Parathyroid adenoma (tissue), 2 donors: ENCODE results near the gene BTK.

Experiments
- H2AFZ ChIP-seq: fragments of 300-600 bp; sonication (generic); one replicate; pipeline ENCODE4 v1.7.0; 2017; ENCODE audit warnings: antibody characterized with exemption, mild to moderate bottlenecking
- H3K27ac ChIP-seq: fragments of 300-600 bp; sonication (generic); one replicate; pipeline ENCODE4 v1.7.0; 2017
- H3K27me3 ChIP-seq: fragments of 300-600 bp; sonication (generic); one replicate; pipeline ENCODE4 v1.7.0; 2017; ENCODE audit warnings: low read length; ENCODE audit not compliant: control insufficient read depth, insufficient read depth
- H3K36me3 ChIP-seq: fragments of 300-600 bp; sonication (generic); one replicate; pipeline ENCODE4 v1.7.0; 2017; ENCODE audit warnings: low read length; ENCODE audit not compliant: control insufficient read depth, insufficient read depth
- H3K4me1 ChIP-seq: fragments of 300-600 bp; sonication (generic); one replicate; pipeline ENCODE4 v1.7.0; 2017; ENCODE audit warnings: control low read depth
- H3K4me2 ChIP-seq: fragments of 300-600 bp; sonication (generic); one replicate; pipeline ENCODE4 v1.7.0; 2017; ENCODE audit warnings: low read length
- H3K4me3 ChIP-seq: fragments of 300-600 bp; sonication (generic); one replicate; pipeline ENCODE4 v1.7.0; 2017; ENCODE audit warnings: low read depth, low read length
- H3K79me2 ChIP-seq: fragments of 300-600 bp; sonication (generic); one replicate; pipeline ENCODE4 v1.7.0; 2017; ENCODE audit warnings: control low read depth
- H3K9ac ChIP-seq: fragments of 300-600 bp; sonication (generic); one replicate; pipeline ENCODE4 v1.7.0; 2017; ENCODE audit warnings: mild to moderate bottlenecking
- H3K9me3 ChIP-seq: fragments of 300-600 bp; sonication (generic); one replicate; pipeline ENCODE4 v1.7.0; 2017; ENCODE audit warnings: low read length; ENCODE audit not compliant: control insufficient read depth
- TF ChIP-seq, protein P1 (sequence below): fragments of 300-600 bp; sonication (generic); IDR thresholded peaks from one replicate; pipeline ENCODE4 v1.7.0; 2017; ENCODE audit warnings: antibody characterized with exemption, mild to moderate bottlenecking
- donor health status: primary hyperparathyroidism.

The BTK gene

DNA sequence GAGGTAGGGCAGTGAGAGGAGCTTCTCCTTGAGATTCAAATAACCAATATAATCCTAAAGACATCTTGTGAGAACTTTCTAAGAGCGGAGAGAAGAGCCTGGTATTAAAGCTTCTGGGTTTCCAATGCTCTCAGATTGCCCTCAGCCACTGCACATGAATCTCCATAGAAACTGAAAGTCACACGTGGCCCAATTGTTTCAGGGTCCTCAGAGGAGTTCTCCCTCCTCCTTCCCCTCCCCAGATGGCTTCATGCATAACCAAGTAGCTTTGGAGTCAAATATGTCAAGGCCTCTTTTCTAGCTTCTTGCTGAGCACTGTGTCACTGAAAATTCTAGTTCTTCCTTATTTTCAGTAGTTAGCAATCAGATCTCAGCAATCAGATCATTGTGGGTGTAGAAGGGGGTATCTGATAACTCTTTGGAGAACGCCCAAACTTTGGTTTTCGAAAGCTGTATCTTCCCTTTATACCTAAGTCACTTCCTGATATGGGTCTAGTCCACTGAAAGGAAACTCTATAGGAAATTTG is 2.2 kb downstream of the BTK start:
- Histone ChIP-seq H3K4me1 (no peaks in the 10 kb centered on the region), H3K36me3 (no peaks in the 10 kb centered on the region), H3K9me3 (no peaks in the 10 kb centered on the region), H3K27me3 (no peaks in the 10 kb centered on the region), H3K79me2 (no peaks in the 10 kb centered on the region), H2AFZ (peak overlapping the region; percentile 53), H3K4me3 (no peak overlapping the region), H3K4me2 (no peak overlapping the region), H3K27ac (no peak overlapping the region), H3K9ac (no peak overlapping the region)
- TF ChIP-seq, protein P1, sequence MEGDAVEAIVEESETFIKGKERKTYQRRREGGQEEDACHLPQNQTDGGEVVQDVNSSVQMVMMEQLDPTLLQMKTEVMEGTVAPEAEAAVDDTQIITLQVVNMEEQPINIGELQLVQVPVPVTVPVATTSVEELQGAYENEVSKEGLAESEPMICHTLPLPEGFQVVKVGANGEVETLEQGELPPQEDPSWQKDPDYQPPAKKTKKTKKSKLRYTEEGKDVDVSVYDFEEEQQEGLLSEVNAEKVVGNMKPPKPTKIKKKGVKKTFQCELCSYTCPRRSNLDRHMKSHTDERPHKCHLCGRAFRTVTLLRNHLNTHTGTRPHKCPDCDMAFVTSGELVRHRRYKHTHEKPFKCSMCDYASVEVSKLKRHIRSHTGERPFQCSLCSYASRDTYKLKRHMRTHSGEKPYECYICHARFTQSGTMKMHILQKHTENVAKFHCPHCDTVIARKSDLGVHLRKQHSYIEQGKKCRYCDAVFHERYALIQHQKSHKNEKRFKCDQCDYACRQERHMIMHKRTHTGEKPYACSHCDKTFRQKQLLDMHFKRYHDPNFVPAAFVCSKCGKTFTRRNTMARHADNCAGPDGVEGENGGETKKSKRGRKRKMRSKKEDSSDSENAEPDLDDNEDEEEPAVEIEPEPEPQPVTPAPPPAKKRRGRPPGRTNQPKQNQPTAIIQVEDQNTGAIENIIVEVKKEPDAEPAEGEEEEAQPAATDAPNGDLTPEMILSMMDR, result no peak

DNA sequence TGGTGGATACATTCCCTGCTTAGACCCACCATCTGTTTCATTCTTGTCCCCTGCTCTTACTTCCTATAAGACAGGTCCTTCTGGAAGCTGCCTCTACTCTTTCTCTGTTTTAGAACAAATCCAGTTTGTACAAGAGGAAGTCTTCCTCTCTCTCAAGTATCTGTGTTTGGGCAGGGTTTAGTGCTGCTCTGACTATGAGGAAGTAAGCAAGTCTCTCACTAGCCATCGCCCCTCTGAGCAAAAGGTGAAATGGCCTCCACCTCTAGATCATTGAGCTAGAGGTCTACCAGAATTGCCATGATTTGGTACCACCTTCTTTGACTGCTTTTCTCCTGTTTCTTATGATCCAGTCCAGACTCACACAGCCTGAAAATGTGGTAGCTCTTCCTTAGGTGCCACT is 8.4 kb downstream of the BTK start:
- TF ChIP-seq, protein P1, result no peak
- no peak overlapping the region for H3K27ac ChIP-seq
- H3K9ac ChIP-seq, result no peak overlapping the region
- no peak overlapping the region for H3K4me3 ChIP-seq
- H3K9me3 ChIP-seq, result no peaks in the 10 kb centered on the region
- H2AFZ ChIP-seq, result no peak overlapping the region
- no peaks in the 10 kb centered on the region for H3K27me3 ChIP-seq
- H3K79me2 ChIP-seq, result no peaks in the 10 kb centered on the region
- H3K36me3 ChIP-seq, result no peaks in the 10 kb centered on the region
- H3K4me1 ChIP-seq, result no peaks in the 10 kb centered on the region
- no peak overlapping the region for H3K4me2 ChIP-seq

DNA sequence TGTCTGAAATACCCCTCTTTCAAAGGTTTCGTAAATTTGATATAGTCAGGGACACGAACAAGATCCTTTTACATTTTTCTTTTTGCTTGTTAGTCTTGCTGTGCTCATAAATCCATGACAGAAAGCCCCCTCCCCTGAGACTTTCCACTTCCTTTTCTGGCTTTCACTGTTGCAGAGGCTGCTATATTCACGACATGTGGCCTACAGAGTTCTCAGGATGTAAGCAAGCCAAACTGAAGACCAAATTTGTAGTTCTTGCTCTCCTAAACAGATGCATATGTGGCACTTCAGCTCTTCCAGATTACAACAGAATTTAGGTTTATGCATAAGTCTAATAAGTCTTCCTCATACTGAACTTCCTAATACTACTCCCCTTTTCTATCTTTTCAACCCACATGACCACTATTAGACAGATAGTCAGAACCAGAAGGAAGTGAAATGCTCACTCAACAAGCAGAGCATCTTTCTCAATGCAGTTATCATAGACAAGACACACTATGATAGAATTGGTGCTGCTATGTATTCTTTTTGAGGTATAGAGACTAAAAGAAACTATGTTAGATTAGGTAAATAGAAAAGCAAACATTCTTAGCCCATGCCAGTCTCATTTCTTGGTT is 15.0 kb downstream of the BTK start:
- Histone ChIP-seq H3K27ac (no peak overlapping the region), H3K4me1 (no peaks in the 10 kb centered on the region), H3K4me3 (no peak overlapping the region), H3K4me2 (no peak overlapping the region), H3K9ac (no peak overlapping the region), H3K36me3 (no peaks in the 10 kb centered on the region), H3K9me3 (no peaks in the 10 kb centered on the region), H3K79me2 (no peaks in the 10 kb centered on the region), H3K27me3 (no peaks in the 10 kb centered on the region), H2AFZ (no peak overlapping the region)
- TF ChIP-seq, protein P1, result no peak

DNA sequence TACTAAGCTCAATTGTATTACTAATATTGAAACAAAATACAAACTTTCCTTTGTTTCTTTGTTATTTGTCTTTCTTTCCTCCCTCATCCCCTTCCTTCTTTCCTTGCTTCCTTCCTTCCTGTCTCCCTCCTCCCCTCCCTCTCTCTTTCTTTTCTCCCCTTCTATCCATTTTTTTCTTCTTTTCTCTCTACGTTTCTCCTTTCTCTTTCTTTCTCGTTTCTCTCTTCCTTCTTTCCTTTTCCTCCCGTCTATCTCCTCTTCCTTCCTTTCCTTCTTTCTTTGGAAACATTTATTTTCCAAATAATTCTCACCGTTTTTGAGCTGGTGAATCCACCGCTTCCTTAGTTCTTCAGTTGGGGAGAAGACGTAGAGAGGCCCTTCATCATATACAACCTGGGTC is 16.3 kb downstream of the BTK start:
- no peaks in the 10 kb centered on the region for H3K36me3 ChIP-seq
- TF ChIP-seq, protein P1, result no peak

DNA sequence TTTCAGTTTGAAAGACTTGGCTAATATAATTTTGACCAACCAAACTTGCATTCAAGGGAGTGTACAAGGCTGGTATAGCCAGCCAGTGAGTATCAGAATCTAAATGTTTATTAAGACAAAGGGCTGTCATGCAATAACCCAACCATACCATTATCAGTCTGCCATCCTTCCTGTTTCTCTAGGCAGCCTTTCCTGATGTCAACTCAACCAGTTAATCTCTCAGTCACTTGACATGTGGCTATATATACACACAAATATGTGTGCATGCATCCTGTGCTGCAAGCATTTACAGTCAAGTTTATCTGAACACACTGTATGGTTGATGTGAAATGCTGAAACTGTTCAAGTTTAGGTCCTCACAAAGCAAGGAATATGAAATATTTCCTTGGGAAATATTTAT is 17.2 kb downstream of the BTK start:
- Histone ChIP-seq H2AFZ (no peak overlapping the region), H3K27ac (no peak overlapping the region), H3K27me3 (no peaks in the 10 kb centered on the region), H3K4me2 (no peak overlapping the region), H3K79me2 (no peaks in the 10 kb centered on the region), H3K9ac (no peak overlapping the region), H3K36me3 (no peaks in the 10 kb centered on the region), H3K4me3 (no peak overlapping the region), H3K9me3 (no peaks in the 10 kb centered on the region), H3K4me1 (no peaks in the 10 kb centered on the region)
- TF ChIP-seq, protein P1, result no peak

More for the DNA sequence above, 16.3 kb downstream of the BTK start:
- no peak overlapping the region for H3K4me2 ChIP-seq
- H3K4me3 ChIP-seq, result no peak overlapping the region
- H3K4me1 ChIP-seq, result no peaks in the 10 kb centered on the region
- H3K27ac ChIP-seq, result no peak overlapping the region
- no peak overlapping the region for H2AFZ ChIP-seq
- H3K27me3 ChIP-seq, result no peaks in the 10 kb centered on the region
- H3K9ac ChIP-seq, result no peak overlapping the region
- no peaks in the 10 kb centered on the region for H3K9me3 ChIP-seq
- no peaks in the 10 kb centered on the region for H3K79me2 ChIP-seq
